ENCODE results near the gene CRB1.

The CRB1 gene

GRCh38 chr1:197287863-197288262 lies 19.8 kb downstream of the CRB1 start:
- Histone ChIP-seq H3K4me1 (ENCODE audit: control insufficient read depth in 2 of 2, insufficient read depth in 2 of 2, low read length in 2 of 2) (no peaks in the 10 kb centered on the region), H3K36me3 (ENCODE audit: control insufficient read depth in 2 of 2, insufficient read depth in 2 of 2, low read length in 2 of 2) (no peaks in the 10 kb centered on the region), H3K27ac (ENCODE audit: low read depth in 2 of 2, low read length in 2 of 2) (no peak overlapping the region), H3K9ac (ENCODE audit: low read depth in 1 of 2, low read length in 2 of 2) (no peak overlapping the region), H3K9me3 (ENCODE audit: control insufficient read depth in 2 of 2, low read length in 2 of 2) (no peaks in the 10 kb centered on the region), H3K27me3 (ENCODE audit: control insufficient read depth in 2 of 2, insufficient read depth in 2 of 2, low read length in 2 of 2) (no peaks in the 10 kb centered on the region), H3K4me3 (ENCODE audit: low read length in 2 of 2) (no peak overlapping the region)

GRCh38 chr1:197302775-197303174 lies 34.7 kb downstream of the CRB1 start:
- H3K36me3 ChIP-seq (ENCODE audit: control insufficient read depth in 2 of 2, insufficient read depth in 2 of 2, low read length in 2 of 2) = no peaks in the 10 kb centered on the region
- no peak overlapping the region for H3K27ac ChIP-seq (ENCODE audit: low read depth in 2 of 2, low read length in 2 of 2)
- no peak overlapping the region for H3K4me3 ChIP-seq (ENCODE audit: low read length in 2 of 2)
- no peaks in the 10 kb centered on the region for H3K27me3 ChIP-seq (ENCODE audit: control insufficient read depth in 2 of 2, insufficient read depth in 2 of 2, low read length in 2 of 2)
- H3K4me1 ChIP-seq (ENCODE audit: control insufficient read depth in 2 of 2, insufficient read depth in 2 of 2, low read length in 2 of 2) = no peaks in the 10 kb centered on the region
- no peak overlapping the region for H3K9ac ChIP-seq (ENCODE audit: low read depth in 1 of 2, low read length in 2 of 2)
- no peaks in the 10 kb centered on the region for H3K9me3 ChIP-seq (ENCODE audit: control insufficient read depth in 2 of 2, low read length in 2 of 2)

GRCh38 chr1:197303463-197303862 lies 35.4 kb downstream of the CRB1 start:
- H3K27me3 ChIP-seq (ENCODE audit: control insufficient read depth in 2 of 2, insufficient read depth in 2 of 2, low read length in 2 of 2) = no peaks in the 10 kb centered on the region
- no peaks in the 10 kb centered on the region for H3K36me3 ChIP-seq (ENCODE audit: control insufficient read depth in 2 of 2, insufficient read depth in 2 of 2, low read length in 2 of 2)
- H3K4me3 ChIP-seq (ENCODE audit: low read length in 2 of 2) = no peak overlapping the region
- no peak overlapping the region for H3K9ac ChIP-seq (ENCODE audit: low read depth in 1 of 2, low read length in 2 of 2)
- no peak overlapping the region for H3K27ac ChIP-seq (ENCODE audit: low read depth in 2 of 2, low read length in 2 of 2)
- H3K4me1 ChIP-seq (ENCODE audit: control insufficient read depth in 2 of 2, insufficient read depth in 2 of 2, low read length in 2 of 2) = no peaks in the 10 kb centered on the region
- H3K9me3 ChIP-seq (ENCODE audit: control insufficient read depth in 2 of 2, low read length in 2 of 2) = no peaks in the 10 kb centered on the region

- Histone ChIP-seq H3K9ac (ENCODE audit: low read depth in 1 of 2, low read length in 2 of 2) (no peak overlapping the region), H3K27me3 (ENCODE audit: control insufficient read depth in 2 of 2, insufficient read depth in 2 of 2, low read length in 2 of 2) (no peaks in the 10 kb centered on the region), H3K9me3 (ENCODE audit: control insufficient read depth in 2 of 2, low read length in 2 of 2) (no peaks in the 10 kb centered on the region), H3K36me3 (ENCODE audit: control insufficient read depth in 2 of 2, insufficient read depth in 2 of 2, low read length in 2 of 2) (no peaks in the 10 kb centered on the region), H3K27ac (ENCODE audit: low read depth in 2 of 2, low read length in 2 of 2) (no peak overlapping the region), H3K4me1 (ENCODE audit: control insufficient read depth in 2 of 2, insufficient read depth in 2 of 2, low read length in 2 of 2) (no peaks in the 10 kb centered on the region), H3K4me3 (ENCODE audit: low read length in 2 of 2) (no peak overlapping the region)
Observed at GRCh38 chr1:197304638-197305200, 36.7 kb downstream of the CRB1 start.

GRCh38 chr1:197305925-197306324 lies 37.9 kb downstream of the CRB1 start:
- Histone ChIP-seq H3K9ac (ENCODE audit: low read depth in 1 of 2, low read length in 2 of 2) (no peak overlapping the region), H3K9me3 (ENCODE audit: control insufficient read depth in 2 of 2, low read length in 2 of 2) (no peaks in the 10 kb centered on the region), H3K36me3 (ENCODE audit: control insufficient read depth in 2 of 2, insufficient read depth in 2 of 2, low read length in 2 of 2) (no peaks in the 10 kb centered on the region), H3K27ac (ENCODE audit: low read depth in 2 of 2, low read length in 2 of 2) (no peak overlapping the region), H3K4me3 (ENCODE audit: low read length in 2 of 2) (no peak overlapping the region), H3K4me1 (ENCODE audit: control insufficient read depth in 2 of 2, insufficient read depth in 2 of 2, low read length in 2 of 2) (no peaks in the 10 kb centered on the region), H3K27me3 (ENCODE audit: control insufficient read depth in 2 of 2, insufficient read depth in 2 of 2, low read length in 2 of 2) (no peaks in the 10 kb centered on the region)

- H3K9ac ChIP-seq (ENCODE audit: low read depth in 1 of 2, low read length in 2 of 2) = no peak overlapping the region
- H3K27me3 ChIP-seq (ENCODE audit: control insufficient read depth in 2 of 2, insufficient read depth in 2 of 2, low read length in 2 of 2) = no peaks in the 10 kb centered on the region
- no peak overlapping the region for H3K4me3 ChIP-seq (ENCODE audit: low read length in 2 of 2)
- no peaks in the 10 kb centered on the region for H3K9me3 ChIP-seq (ENCODE audit: control insufficient read depth in 2 of 2, low read length in 2 of 2)
- H3K36me3 ChIP-seq (ENCODE audit: control insufficient read depth in 2 of 2, insufficient read depth in 2 of 2, low read length in 2 of 2) = no peaks in the 10 kb centered on the region
- H3K27ac ChIP-seq (ENCODE audit: low read depth in 2 of 2, low read length in 2 of 2) = no peak overlapping the region
- H3K4me1 ChIP-seq (ENCODE audit: control insufficient read depth in 2 of 2, insufficient read depth in 2 of 2, low read length in 2 of 2) = no peaks in the 10 kb centered on the region
Observed at GRCh38 chr1:197306381-197307062, 38.5 kb downstream of the CRB1 start.

- H3K4me3 ChIP-seq (ENCODE audit: low read length in 2 of 2) = no peak overlapping the region
- H3K27me3 ChIP-seq (ENCODE audit: control insufficient read depth in 2 of 2, insufficient read depth in 2 of 2, low read length in 2 of 2) = no peaks in the 10 kb centered on the region
- no peak overlapping the region for H3K9ac ChIP-seq (ENCODE audit: low read depth in 1 of 2, low read length in 2 of 2)
- H3K27ac ChIP-seq (ENCODE audit: low read depth in 2 of 2, low read length in 2 of 2) = no peak overlapping the region
- no peaks in the 10 kb centered on the region for H3K4me1 ChIP-seq (ENCODE audit: control insufficient read depth in 2 of 2, insufficient read depth in 2 of 2, low read length in 2 of 2)
- no peaks in the 10 kb centered on the region for H3K36me3 ChIP-seq (ENCODE audit: control insufficient read depth in 2 of 2, insufficient read depth in 2 of 2, low read length in 2 of 2)
- H3K9me3 ChIP-seq (ENCODE audit: control insufficient read depth in 2 of 2, low read length in 2 of 2) = no peaks in the 10 kb centered on the region
Observed at GRCh38 chr1:197307136-197307535, 39.1 kb downstream of the CRB1 start.

- Histone ChIP-seq H3K9ac (ENCODE audit: low read depth in 1 of 2, low read length in 2 of 2) (no peak overlapping the region), H3K36me3 (ENCODE audit: control insufficient read depth in 2 of 2, insufficient read depth in 2 of 2, low read length in 2 of 2) (no peaks in the 10 kb centered on the region), H3K9me3 (ENCODE audit: control insufficient read depth in 2 of 2, low read length in 2 of 2) (no peaks in the 10 kb centered on the region), H3K4me1 (ENCODE audit: control insufficient read depth in 2 of 2, insufficient read depth in 2 of 2, low read length in 2 of 2) (no peaks in the 10 kb centered on the region), H3K27me3 (ENCODE audit: control insufficient read depth in 2 of 2, insufficient read depth in 2 of 2, low read length in 2 of 2) (no peaks in the 10 kb centered on the region), H3K4me3 (ENCODE audit: low read length in 2 of 2) (no peak overlapping the region), H3K27ac (ENCODE audit: low read depth in 2 of 2, low read length in 2 of 2) (no peak overlapping the region)
Observed at GRCh38 chr1:197307551-197307950, 39.5 kb downstream of the CRB1 start.

- Histone ChIP-seq H3K27me3 (ENCODE audit: control insufficient read depth in 2 of 2, insufficient read depth in 2 of 2, low read length in 2 of 2) (no peaks in the 10 kb centered on the region), H3K36me3 (ENCODE audit: control insufficient read depth in 2 of 2, insufficient read depth in 2 of 2, low read length in 2 of 2) (no peaks in the 10 kb centered on the region), H3K27ac (ENCODE audit: low read depth in 2 of 2, low read length in 2 of 2) (no peak overlapping the region), H3K4me1 (ENCODE audit: control insufficient read depth in 2 of 2, insufficient read depth in 2 of 2, low read length in 2 of 2) (no peaks in the 10 kb centered on the region), H3K9ac (ENCODE audit: low read depth in 1 of 2, low read length in 2 of 2) (no peak overlapping the region), H3K9me3 (ENCODE audit: control insufficient read depth in 2 of 2, low read length in 2 of 2) (no peaks in the 10 kb centered on the region), H3K4me3 (ENCODE audit: low read length in 2 of 2) (no peak overlapping the region)
Observed at GRCh38 chr1:197311081-197311480, 43.0 kb downstream of the CRB1 start.

- Histone ChIP-seq H3K27me3 (ENCODE audit: control insufficient read depth in 2 of 2, insufficient read depth in 2 of 2, low read length in 2 of 2) (no peaks in the 10 kb centered on the region), H3K36me3 (ENCODE audit: control insufficient read depth in 2 of 2, insufficient read depth in 2 of 2, low read length in 2 of 2) (no peaks in the 10 kb centered on the region), H3K4me3 (ENCODE audit: low read length in 2 of 2) (no peak overlapping the region), H3K4me1 (ENCODE audit: control insufficient read depth in 2 of 2, insufficient read depth in 2 of 2, low read length in 2 of 2) (no peaks in the 10 kb centered on the region), H3K9me3 (ENCODE audit: control insufficient read depth in 2 of 2, low read length in 2 of 2) (no peaks in the 10 kb centered on the region), H3K27ac (ENCODE audit: low read depth in 2 of 2, low read length in 2 of 2) (no peak overlapping the region), H3K9ac (ENCODE audit: low read depth in 1 of 2, low read length in 2 of 2) (no peak overlapping the region)
Observed at GRCh38 chr1:197312163-197312562, 44.1 kb downstream of the CRB1 start.
